HG03108 (cell line): ENCODE results near the gene EHF.

ENCODE experiments used
- ATAC-seq: cut with Tn5 transposase; IDR thresholded peaks from one replicate; pipeline ENCODE4 v1.9.1; 2021; ENCODE audit warnings: moderate library complexity; ENCODE audit not compliant: unreplicated experiment

The EHF gene

GRCh38 chr11:34623463-34623862 lies 2.6 kb downstream of the EHF start:
- ATAC-seq = no peak

- ATAC-seq = no peak
These were observed 3.2 kb downstream of the EHF start for GRCh38 chr11:34624069-34624468.

GRCh38 chr11:34625576-34625975 lies 4.7 kb downstream of the EHF start:
- ATAC-seq = no peak

- ATAC-seq = no peak
These were observed 5.5 kb downstream of the EHF start for GRCh38 chr11:34626393-34626792.

GRCh38 chr11:34627197-34627596 lies 6.3 kb downstream of the EHF start:
- no peak for ATAC-seq

GRCh38 chr11:34629711-34630110 lies 8.8 kb downstream of the EHF start:
- ATAC-seq = no peak

GRCh38 chr11:34630544-34630943 lies 9.7 kb downstream of the EHF start:
- no peak for ATAC-seq

GRCh38 chr11:34631297-34631696 lies 10.4 kb downstream of the EHF start:
- ATAC-seq = no peak

GRCh38 chr11:34631737-34632104 lies 10.8 kb downstream of the EHF start:
- ATAC-seq = no peak

GRCh38 chr11:34632105-34632791 lies 11.4 kb downstream of the EHF start:
- ATAC-seq = no peak

- ATAC-seq = no peak
These were observed 12.7 kb downstream of the EHF start for GRCh38 chr11:34633640-34633989.

- ATAC-seq = peak; percentile 81
These were observed 13.2 kb downstream of the EHF start for GRCh38 chr11:34633990-34634693.

GRCh38 chr11:34634694-34635062 lies 13.8 kb downstream of the EHF start:
- no peak for ATAC-seq

GRCh38 chr11:34636127-34636526 lies 15.2 kb downstream of the EHF start:
- no peak for ATAC-seq

- ATAC-seq = no peak
These were observed 16.4 kb downstream of the EHF start for GRCh38 chr11:34637303-34637702.

- ATAC-seq = no peak
These were observed 18.0 kb downstream of the EHF start for GRCh38 chr11:34638897-34639296.

GRCh38 chr11:34639545-34639944 lies 18.7 kb downstream of the EHF start:
- no peak for ATAC-seq

- peak; percentile 70 for ATAC-seq
These were observed 19.4 kb downstream of the EHF start for GRCh38 chr11:34640050-34640923.

GRCh38 chr11:34640924-34641275 lies 20.0 kb downstream of the EHF start:
- no peak for ATAC-seq

GRCh38 chr11:34641456-34641855 lies 20.6 kb downstream of the EHF start:
- ATAC-seq = no peak

GRCh38 chr11:34642001-34642554 lies 21.2 kb downstream of the EHF start:
- ATAC-seq = no peak

GRCh38 chr11:34642873-34643272 lies 22.0 kb downstream of the EHF start:
- ATAC-seq = no peak
